Natural killer cell treated with Interleukin-12 subunit alpha and Interleukin-12 subunit beta and Interleukin-15 and Interleukin-18, amount 100 ng/mL, for 72 hours (primary cell): ENCODE results near the gene TACC2. TPM values are rescaled to one million over a fixed set of nuclear protein-coding genes. Genes with fewer than 3 reads are reported as not detected.

Experiments used
- ATAC-seq, 2 donors: fragments of 150-1000 bp; cut with Tn5 transposase in 1 of 2; sonication (Bioruptor Pico), chemical (Tn5 transposase) in 1 of 2; 2 replicates each; pipeline ENCODE4 v1.10.0; 2021
- DNase-seq: peaks from one replicate; pipeline ENCODE4 v3.0.0; 2022; ENCODE audit warnings: low spot score
- H3K27ac Mint-ChIP-seq, 2 donors: 1 replicate in 1 of 2; 2 replicates in 1 of 2; pipeline ENCODE4 v1.8.0; 2022; ENCODE audit warnings: mixed read lengths in 2 of 2, mild to moderate bottlenecking in 1 of 2, moderate library complexity in 1 of 2
- H3K27me3 Mint-ChIP-seq, 2 donors: 1 replicate in 1 of 2; 2 replicates in 1 of 2; pipeline ENCODE4 v1.8.0; 2022; ENCODE audit warnings: mixed read lengths in 2 of 2
- H3K36me3 Mint-ChIP-seq: one replicate; pipeline ENCODE4 v1.8.0; 2022; ENCODE audit warnings: mixed read lengths
- H3K4me1 Mint-ChIP-seq, 2 donors: 1 replicate in 1 of 2; 2 replicates in 1 of 2; pipeline ENCODE4 v1.8.0; 2022; ENCODE audit warnings: low read depth in 2 of 2, mixed read lengths in 2 of 2, mild to moderate bottlenecking in 1 of 2
- H3K4me3 Mint-ChIP-seq: one replicate; pipeline ENCODE4 v1.8.0; 2022; ENCODE audit warnings: mixed read lengths
- H3K9me3 Mint-ChIP-seq: 2 replicates; pipeline ENCODE4 v1.8.0; 2022; ENCODE audit warnings: mixed read lengths
- total RNA-seq, 2 donors: library from RNA; stranded (reverse); gene quantifications; one replicate each; pipeline ENCODE4 v1.2.3, GENCODE V29; 2022

The TACC2 gene
- total RNA-seq, 2 donors from 2014 or later: not detected

- H3K27ac Mint-ChIP-seq: no peak overlapping the region
- DNase-seq: no peak
- no peak for ATAC-seq
- no peaks in the 10 kb centered on the region for H3K4me1 Mint-ChIP-seq
- no peak overlapping the region for H3K4me3 Mint-ChIP-seq
- no peaks in the 10 kb centered on the region for H3K36me3 Mint-ChIP-seq
- no peaks in the 10 kb centered on the region for H3K9me3 Mint-ChIP-seq
- H3K27me3 Mint-ChIP-seq: peaks cover 32 to 55% of the 10 kb centered on the region in 2 donors
Observed at GRCh38 chr10:122157451-122157850, 168.5 kb downstream of the TACC2 start.

GRCh38 chr10:122158362-122158761 lies 169.4 kb downstream of the TACC2 start:
- Mint-ChIP-seq H3K9me3 (no peaks in the 10 kb centered on the region), H3K36me3 (no peaks in the 10 kb centered on the region), H3K27ac (no peak overlapping the region), H3K4me3 (no peak overlapping the region), H3K27me3 (peaks cover 33 to 56% of the 10 kb centered on the region in 2 donors), H3K4me1 (no peaks in the 10 kb centered on the region)
- no peak for DNase-seq
- ATAC-seq: no peak

GRCh38 chr10:122159141-122159970 lies 170.4 kb downstream of the TACC2 start:
- peaks cover 36 to 59% of the 10 kb centered on the region in 2 donors for H3K27me3 Mint-ChIP-seq
- peaks cover 0 to 3% of the 10 kb centered on the region in 2 donors for H3K4me1 Mint-ChIP-seq
- H3K36me3 Mint-ChIP-seq: no peaks in the 10 kb centered on the region
- no peaks in the 10 kb centered on the region for H3K9me3 Mint-ChIP-seq
- H3K4me3 Mint-ChIP-seq: no peak overlapping the region
- H3K27ac Mint-ChIP-seq: no peak overlapping the region
- ATAC-seq (peak; percentile 21 to 52), DNase-seq (no peak)

- Mint-ChIP-seq H3K4me1 (peaks cover 0 to 7% of the 10 kb centered on the region in 2 donors), H3K36me3 (no peaks in the 10 kb centered on the region), H3K9me3 (no peaks in the 10 kb centered on the region), H3K4me3 (no peak overlapping the region), H3K27me3 (peaks cover 45 to 76% of the 10 kb centered on the region in 2 donors), H3K27ac (no peak overlapping the region)
- ATAC-seq: no peak
- no peak for DNase-seq
Observed at GRCh38 chr10:122161795-122162194, 172.8 kb downstream of the TACC2 start.

GRCh38 chr10:122162671-122163173 lies 173.8 kb downstream of the TACC2 start:
- no peak for ATAC-seq
- no peak overlapping the region for H3K4me3 Mint-ChIP-seq

GRCh38 chr10:122163174-122164022 lies 174.4 kb downstream of the TACC2 start:
- Mint-ChIP-seq H3K4me3 (no peak overlapping the region), H3K36me3 (no peaks in the 10 kb centered on the region)

More at GRCh38 chr10:122162671-122163173, 173.8 kb downstream of the TACC2 start:
- H3K9me3 Mint-ChIP-seq: no peaks in the 10 kb centered on the region
- peaks cover 43 to 76% of the 10 kb centered on the region in 2 donors for H3K27me3 Mint-ChIP-seq
- H3K4me1 Mint-ChIP-seq: peaks cover 0 to 7% of the 10 kb centered on the region in 2 donors
- DNase-seq: no peak
- H3K27ac Mint-ChIP-seq: no peak overlapping the region
- no peaks in the 10 kb centered on the region for H3K36me3 Mint-ChIP-seq

GRCh38 chr10:122164023-122164601 lies 175.1 kb downstream of the TACC2 start:
- Mint-ChIP-seq H3K36me3 (no peaks in the 10 kb centered on the region), H3K4me1 (peaks cover 0 to 7% of the 10 kb centered on the region in 2 donors), H3K4me3 (peak overlapping the region; percentile 34), H3K27me3 (peaks cover 40 to 65% of the 10 kb centered on the region in 2 donors), H3K9me3 (no peaks in the 10 kb centered on the region), H3K27ac (no peak overlapping the region)
- ATAC-seq: no peak
- no peak for DNase-seq

More at GRCh38 chr10:122163174-122164022, 174.4 kb downstream of the TACC2 start:
- no peaks in the 10 kb centered on the region for H3K9me3 Mint-ChIP-seq
- DNase-seq: no peak
- H3K27me3 Mint-ChIP-seq: peaks cover 43 to 72% of the 10 kb centered on the region in 2 donors
- peaks cover 0 to 7% of the 10 kb centered on the region in 2 donors for H3K4me1 Mint-ChIP-seq
- no peak for ATAC-seq
- H3K27ac Mint-ChIP-seq: no peak overlapping the region

- no peaks in the 10 kb centered on the region for H3K9me3 Mint-ChIP-seq
- H3K4me3 Mint-ChIP-seq: no peak overlapping the region
- no peak for ATAC-seq
- peaks cover 42 to 61% of the 10 kb centered on the region in 2 donors for H3K27me3 Mint-ChIP-seq
- no peaks in the 10 kb centered on the region for H3K36me3 Mint-ChIP-seq
- H3K27ac Mint-ChIP-seq: no peak overlapping the region
- peaks cover 0 to 7% of the 10 kb centered on the region in 2 donors for H3K4me1 Mint-ChIP-seq
- no peak for DNase-seq
Observed at GRCh38 chr10:122164815-122165483, 176.0 kb downstream of the TACC2 start.

GRCh38 chr10:122165484-122166276 lies 176.7 kb downstream of the TACC2 start:
- Mint-ChIP-seq H3K4me1 (peaks cover 0 to 7% of the 10 kb centered on the region in 2 donors), H3K9me3 (no peaks in the 10 kb centered on the region), H3K4me3 (no peak overlapping the region), H3K27me3 (peaks cover 42 to 55% of the 10 kb centered on the region in 2 donors), H3K36me3 (no peaks in the 10 kb centered on the region), H3K27ac (no peak overlapping the region)
- ATAC-seq (no peak), DNase-seq (no peak)

- H3K4me3 Mint-ChIP-seq: no peak overlapping the region
- no peaks in the 10 kb centered on the region for H3K36me3 Mint-ChIP-seq
- no peak overlapping the region for H3K27ac Mint-ChIP-seq
- no peaks in the 10 kb centered on the region for H3K9me3 Mint-ChIP-seq
- H3K4me1 Mint-ChIP-seq: peaks cover 0 to 7% of the 10 kb centered on the region in 2 donors
- ATAC-seq (no peak), DNase-seq (no peak)
- peaks cover 32 to 37% of the 10 kb centered on the region in 2 donors for H3K27me3 Mint-ChIP-seq
Observed at GRCh38 chr10:122168101-122168500, 179.1 kb downstream of the TACC2 start.

- ATAC-seq (no peak), DNase-seq (no peak)
- Mint-ChIP-seq H3K9me3 (no peaks in the 10 kb centered on the region), H3K27ac (no peak overlapping the region), H3K36me3 (no peaks in the 10 kb centered on the region), H3K4me3 (no peak overlapping the region), H3K27me3 (peaks cover 32 to 37% of the 10 kb centered on the region in 2 donors), H3K4me1 (peaks cover 0 to 7% of the 10 kb centered on the region in 2 donors)
Observed at GRCh38 chr10:122168598-122169394, 179.8 kb downstream of the TACC2 start.

GRCh38 chr10:122170802-122171201 lies 181.8 kb downstream of the TACC2 start:
- Mint-ChIP-seq H3K4me3 (no peak overlapping the region), H3K4me1 (no peaks in the 10 kb centered on the region), H3K9me3 (no peaks in the 10 kb centered on the region), H3K36me3 (no peaks in the 10 kb centered on the region), H3K27ac (no peak overlapping the region), H3K27me3 (peaks cover 19 to 23% of the 10 kb centered on the region in 2 donors)
- no peak for DNase-seq
- no peak for ATAC-seq
